SHP77 (cell line): ENCODE measurements around the gene C3AR1.
"Not testable (repeated sequence)": the region's sequence is repeated elsewhere in the genome, so short reads cannot be mapped to it uniquely, and the experiment has no call there.

Experiments
- DNase-seq, 2 experiments: peaks; one replicate each; lab custom pipeline; 2025; lab: John Stamatoyannopoulos, UW

C3AR1 gene

GRCh38 chr12:8028267-8028666 is 37.9 kb downstream of the C3AR1 start:
- DNase-seq: no peak

GRCh38 chr12:8027856-8028255 is 38.3 kb downstream of the C3AR1 start:
- no peak for DNase-seq

GRCh38 chr12:8026291-8026900 is 39.8 kb downstream of the C3AR1 start:
- peak; percentile 81 to 85 for DNase-seq

- no peak for DNase-seq
These were observed 47.2 kb downstream of the C3AR1 start for GRCh38 chr12:8018666-8019581.

GRCh38 chr12:8018213-8018612 is 47.9 kb downstream of the C3AR1 start:
- not testable (repeated sequence) for DNase-seq

GRCh38 chr12:8014836-8015235 is 51.3 kb downstream of the C3AR1 start:
- no peak for DNase-seq

- DNase-seq: no peak
These were observed 53.4 kb downstream of the C3AR1 start for GRCh38 chr12:8012651-8013309.

GRCh38 chr12:8011331-8011730 is 54.8 kb downstream of the C3AR1 start:
- no peak for DNase-seq
